ENCODE results near the gene PUM1.

DNA sequence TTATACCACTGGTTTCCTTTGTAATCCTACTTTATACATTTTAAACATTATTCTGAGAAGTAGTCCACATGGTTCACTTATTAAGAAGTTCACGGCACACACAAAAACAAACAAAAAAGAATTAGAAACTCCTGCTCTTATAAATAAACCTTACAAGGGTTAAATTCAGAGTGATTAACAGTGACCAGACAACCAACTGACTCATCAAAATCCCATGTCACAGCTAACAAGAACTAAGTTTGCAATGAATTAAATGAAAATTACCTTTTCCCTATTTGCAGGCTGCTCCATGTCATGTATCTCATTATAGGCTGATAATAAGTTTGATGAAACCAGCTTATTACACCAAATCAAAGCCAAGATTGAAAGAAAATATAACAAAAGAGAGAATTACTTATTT lies 77.5 kb downstream of the PUM1 start:
- TF ChIP-seq, protein P1, sequence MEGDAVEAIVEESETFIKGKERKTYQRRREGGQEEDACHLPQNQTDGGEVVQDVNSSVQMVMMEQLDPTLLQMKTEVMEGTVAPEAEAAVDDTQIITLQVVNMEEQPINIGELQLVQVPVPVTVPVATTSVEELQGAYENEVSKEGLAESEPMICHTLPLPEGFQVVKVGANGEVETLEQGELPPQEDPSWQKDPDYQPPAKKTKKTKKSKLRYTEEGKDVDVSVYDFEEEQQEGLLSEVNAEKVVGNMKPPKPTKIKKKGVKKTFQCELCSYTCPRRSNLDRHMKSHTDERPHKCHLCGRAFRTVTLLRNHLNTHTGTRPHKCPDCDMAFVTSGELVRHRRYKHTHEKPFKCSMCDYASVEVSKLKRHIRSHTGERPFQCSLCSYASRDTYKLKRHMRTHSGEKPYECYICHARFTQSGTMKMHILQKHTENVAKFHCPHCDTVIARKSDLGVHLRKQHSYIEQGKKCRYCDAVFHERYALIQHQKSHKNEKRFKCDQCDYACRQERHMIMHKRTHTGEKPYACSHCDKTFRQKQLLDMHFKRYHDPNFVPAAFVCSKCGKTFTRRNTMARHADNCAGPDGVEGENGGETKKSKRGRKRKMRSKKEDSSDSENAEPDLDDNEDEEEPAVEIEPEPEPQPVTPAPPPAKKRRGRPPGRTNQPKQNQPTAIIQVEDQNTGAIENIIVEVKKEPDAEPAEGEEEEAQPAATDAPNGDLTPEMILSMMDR (IDR thresholded peaks at IDR 0.05) = no peak
- TF ChIP-seq POLR2A (IDR thresholded peaks at IDR 0.05) = no peak

All from right lobe of liver (tissue), 4 donors.